Loucy (cell line): ENCODE data around the gene RAD51B.

Source experiments
- CTCF ChIP-seq: fragments of 200-600 bp; sonication (generic); conservative IDR thresholded peaks from 2 replicates; pipeline ENCODE4 v1.5.1; 2014; ENCODE audit warnings: mild to moderate bottlenecking, antibody characterized with exemption, low read length
- EZH2phosphoT487 ChIP-seq: fragments of 200-600 bp; IDR thresholded peaks from 2 replicates; pipeline ENCODE4 v1.6.1; 2018; ENCODE audit warnings: antibody characterized with exemption, mild to moderate bottlenecking, moderate library complexity, borderline replicate concordance

- TF ChIP-seq CTCF (no peak), EZH2phosphoT487 (no peak)
Observed at GRCh38 chr14:68365228-68365627, 545.6 kb downstream of the RAD51B start.
